Astrocyte of the cerebellum (primary cell): ENCODE results near the gene MED13L.

Experiments used
- DNase-seq: peaks from one replicate; pipeline ENCODE4 v3.0.0-alpha.2; 2011; ENCODE audit warnings: low read depth
- H3K4me3 ChIP-seq: 2 replicates; pipeline ENCODE4 v1.5.1; 2011; ENCODE audit warnings: mild to moderate bottlenecking, low read depth, low read length, moderate library complexity
- in situ Hi-C: cut with HindIII; loops from 2 replicates; pipeline ENCODE4 v1.10.0; 2017; ENCODE audit warnings: low sequenced_read_pairs
- TF ChIP-seq, protein P1 (sequence below): IDR thresholded peaks from 2 replicates; pipeline ENCODE4 v1.5.1; 2012; ENCODE audit warnings: low read length, low read depth, moderate library complexity, mild to moderate bottlenecking; ENCODE audit errors: missing control alignments

Gene MED13L

DNA sequence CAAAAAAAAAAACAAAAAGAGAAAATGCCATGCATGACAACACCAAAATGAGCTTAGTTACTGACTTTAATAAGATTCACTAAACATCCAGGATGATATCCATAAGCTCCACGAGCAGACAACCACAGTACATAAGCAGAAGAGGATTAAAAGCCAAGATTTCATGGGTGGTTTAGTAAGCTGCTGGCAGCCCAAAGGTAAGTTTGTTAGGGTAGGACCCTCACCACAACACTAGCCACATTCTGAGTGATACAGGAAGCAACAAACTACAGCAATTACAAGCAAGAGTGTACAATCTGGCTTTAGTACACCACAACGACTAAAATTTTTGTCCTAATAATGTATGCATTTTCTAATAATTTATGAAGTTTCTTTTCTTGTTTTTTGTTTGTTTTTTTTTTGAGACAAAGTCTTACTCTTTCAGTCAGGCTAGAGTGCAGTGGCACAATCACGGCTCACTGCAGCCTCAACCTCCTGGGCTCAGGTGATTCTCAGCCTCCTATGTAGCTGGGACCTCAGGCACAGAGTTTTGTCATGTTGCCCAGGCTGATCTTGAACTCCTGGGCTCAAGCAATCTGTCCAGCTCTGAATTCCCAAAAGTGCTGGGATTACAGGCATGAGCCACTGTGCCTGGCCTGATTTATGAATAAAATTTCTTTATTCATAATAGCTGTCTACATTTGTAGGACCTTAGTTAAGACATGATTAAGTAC, 221.4 kb downstream of the MED13L start:
- H3K4me3 ChIP-seq, result no peak overlapping the region
- in situ Hi-C loops, result no loop called here
- no peak for DNase-seq
- TF ChIP-seq, protein P1, sequence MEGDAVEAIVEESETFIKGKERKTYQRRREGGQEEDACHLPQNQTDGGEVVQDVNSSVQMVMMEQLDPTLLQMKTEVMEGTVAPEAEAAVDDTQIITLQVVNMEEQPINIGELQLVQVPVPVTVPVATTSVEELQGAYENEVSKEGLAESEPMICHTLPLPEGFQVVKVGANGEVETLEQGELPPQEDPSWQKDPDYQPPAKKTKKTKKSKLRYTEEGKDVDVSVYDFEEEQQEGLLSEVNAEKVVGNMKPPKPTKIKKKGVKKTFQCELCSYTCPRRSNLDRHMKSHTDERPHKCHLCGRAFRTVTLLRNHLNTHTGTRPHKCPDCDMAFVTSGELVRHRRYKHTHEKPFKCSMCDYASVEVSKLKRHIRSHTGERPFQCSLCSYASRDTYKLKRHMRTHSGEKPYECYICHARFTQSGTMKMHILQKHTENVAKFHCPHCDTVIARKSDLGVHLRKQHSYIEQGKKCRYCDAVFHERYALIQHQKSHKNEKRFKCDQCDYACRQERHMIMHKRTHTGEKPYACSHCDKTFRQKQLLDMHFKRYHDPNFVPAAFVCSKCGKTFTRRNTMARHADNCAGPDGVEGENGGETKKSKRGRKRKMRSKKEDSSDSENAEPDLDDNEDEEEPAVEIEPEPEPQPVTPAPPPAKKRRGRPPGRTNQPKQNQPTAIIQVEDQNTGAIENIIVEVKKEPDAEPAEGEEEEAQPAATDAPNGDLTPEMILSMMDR, result no peak

DNA sequence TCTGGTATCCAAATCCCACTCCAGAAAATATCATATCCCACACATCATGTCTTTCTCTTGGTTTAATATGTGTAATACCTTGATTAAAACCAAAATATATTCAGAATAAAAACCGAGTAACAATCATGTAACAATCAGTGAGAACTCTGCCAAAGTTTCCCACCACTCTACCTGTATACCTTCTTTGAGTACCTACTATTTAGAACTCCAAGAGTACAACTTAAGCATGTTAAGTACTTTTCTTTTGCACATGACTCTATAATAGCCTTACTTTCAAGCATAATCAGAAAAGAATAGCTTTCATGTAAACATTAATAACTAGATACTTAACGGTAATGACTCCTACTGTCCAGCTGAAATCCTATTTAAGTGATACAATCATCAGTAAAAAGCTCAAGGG, 223.2 kb downstream of the MED13L start:
- TF ChIP-seq, protein P1, result no peak
- no peak for DNase-seq
- in situ Hi-C loops, result no loop called here
- H3K4me3 ChIP-seq, result no peak overlapping the region

DNA sequence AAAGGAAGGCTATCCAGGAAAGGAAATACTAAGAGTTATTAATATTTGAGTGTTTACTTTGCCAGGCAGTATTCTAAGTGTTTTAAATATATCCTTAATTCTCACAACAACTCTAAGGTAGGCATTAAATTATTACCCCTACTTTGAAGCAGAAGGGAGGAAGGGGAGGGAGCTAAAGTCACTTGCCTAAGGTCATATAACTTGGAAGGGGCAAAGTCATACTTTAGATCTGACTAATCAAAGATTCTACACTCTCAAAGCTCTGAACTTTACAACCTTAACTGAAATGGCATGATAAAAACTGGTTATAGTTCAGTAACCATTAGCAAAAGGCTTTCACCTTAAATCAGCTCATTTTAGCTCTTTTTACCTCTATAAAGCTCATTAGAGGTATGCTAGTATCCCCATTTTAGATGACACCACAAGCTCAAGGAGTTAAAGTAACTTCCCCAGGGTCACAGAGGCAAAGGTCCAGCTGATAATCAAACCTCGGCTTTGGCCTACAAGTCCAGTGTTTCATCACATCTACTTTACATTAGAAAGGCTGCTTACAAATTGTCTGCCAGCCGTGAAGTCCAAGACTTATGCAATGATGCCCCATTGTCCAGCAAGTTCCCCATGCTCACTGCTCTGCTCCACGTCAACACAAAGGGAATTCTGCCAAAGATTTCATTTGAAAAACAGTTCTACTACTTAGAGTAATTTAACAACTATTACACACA, 223.9 kb downstream of the MED13L start:
- in situ Hi-C loops, result no loop called here

DNA sequence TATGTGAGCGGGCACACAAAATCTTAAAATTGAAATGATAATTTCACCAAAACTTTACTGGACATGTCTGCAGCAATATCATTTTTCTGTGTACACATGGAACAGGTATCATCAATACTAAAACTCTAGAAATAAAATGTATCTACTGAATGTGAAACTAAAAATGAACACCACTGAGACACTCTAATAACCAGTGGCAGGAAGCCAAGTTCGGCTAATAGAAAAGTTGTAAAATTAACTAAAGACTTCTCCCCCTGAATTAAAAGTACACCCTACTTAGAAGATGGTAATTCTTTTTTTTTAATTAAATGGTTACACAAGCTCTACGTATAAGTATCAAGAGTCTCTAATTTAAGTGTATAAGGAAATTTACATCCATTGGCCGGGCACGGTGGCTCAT, 227.2 kb downstream of the MED13L start:
- in situ Hi-C loops, result no loop called here
- H3K4me3 ChIP-seq, result no peak overlapping the region
- no peak for DNase-seq
- TF ChIP-seq, protein P1, result no peak

More for the DNA sequence above, 223.9 kb downstream of the MED13L start:
- TF ChIP-seq, protein P1, result no peak
- DNase-seq, result peak; percentile 71
- no peak overlapping the region for H3K4me3 ChIP-seq

DNA sequence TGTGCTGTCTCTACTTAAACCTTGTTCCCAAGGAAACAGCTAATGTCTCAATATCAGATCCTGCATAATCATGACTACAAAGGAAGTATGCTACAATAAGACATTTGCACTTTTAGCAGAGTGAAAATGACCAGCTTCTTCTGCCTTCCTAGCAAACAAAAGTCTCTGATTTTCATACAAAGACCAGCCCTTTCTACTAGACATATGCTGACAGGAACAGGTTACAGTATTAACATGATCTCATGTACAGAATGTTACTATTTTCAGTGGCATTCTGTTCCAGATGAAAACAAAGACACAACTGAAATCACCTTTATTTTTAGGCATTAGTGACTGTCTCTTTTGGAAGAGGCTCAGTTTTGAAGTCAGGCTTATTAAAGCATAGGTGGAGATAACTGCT, 228.6 kb downstream of the MED13L start:
- H3K4me3 ChIP-seq, result no peak overlapping the region
- no peak for DNase-seq
- TF ChIP-seq, protein P1, result no peak
- in situ Hi-C loops, result no loop called here

DNA sequence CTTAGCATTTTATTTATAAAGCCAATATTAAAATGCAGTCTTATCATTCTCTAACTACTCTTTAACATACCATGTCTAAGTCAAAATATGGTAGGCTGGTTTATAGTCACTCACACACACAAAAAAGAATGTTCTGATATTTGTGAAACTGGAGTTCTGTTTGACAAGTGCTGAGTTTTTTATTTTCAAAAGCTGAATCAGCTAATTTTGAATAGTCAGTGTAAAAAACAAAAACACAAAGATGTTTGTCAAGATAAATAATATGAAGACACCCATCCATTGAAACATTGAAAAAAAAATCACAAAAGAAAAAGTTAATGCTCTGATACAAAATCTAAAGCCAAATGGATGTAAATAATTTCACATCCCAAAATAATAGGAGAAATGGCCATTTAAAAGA, 231.5 kb downstream of the MED13L start:
- TF ChIP-seq, protein P1, result no peak
- DNase-seq, result no peak
- H3K4me3 ChIP-seq, result no peak overlapping the region
- in situ Hi-C loops, result no loop called here
